ENCODE results near the gene AR.

The AR gene

GRCh38 chrX:67777148-67777547 is 233.3 kb downstream of the AR start:
- Histone ChIP-seq H4K20me1 (ENCODE audit: insufficient read depth, low read length, poor library complexity, severe bottlenecking) (no peaks in the 10 kb centered on the region), H3K9ac (ENCODE audit: low read depth, low read length, poor library complexity, severe bottlenecking) (no peak overlapping the region), H3K9me3 (ENCODE audit: insufficient read depth, low read depth, low read length) (no peaks in the 10 kb centered on the region), H3K4me1 (ENCODE audit: insufficient read depth, low read length, poor library complexity, severe bottlenecking) (no peaks in the 10 kb centered on the region), H3K36me3 (ENCODE audit: insufficient read depth, low read length) (no peaks in the 10 kb centered on the region), H3K27me3 (ENCODE audit: insufficient read depth, low read length, poor library complexity, severe bottlenecking) (no peaks in the 10 kb centered on the region), H2AFZ (ENCODE audit: low read length) (no peak overlapping the region), H3F3A (ENCODE audit: low read depth) (no peaks in the 10 kb centered on the region), H3K4me3 (ENCODE audit: low read length, poor library complexity, severe bottlenecking) (no peak overlapping the region), H3K79me2 (ENCODE audit: insufficient read depth, low read length) (no peaks in the 10 kb centered on the region), H3K9me2 (replicated peaks; ENCODE audit: low read depth, low read length) (no peaks in the 10 kb centered on the region), H3K4me2 (ENCODE audit: low read depth, low read length, poor library complexity, severe bottlenecking) (no peak overlapping the region)
- TF ChIP-seq CTCF (conservative IDR thresholded peaks at IDR 0.05; ENCODE audit: low read length), result no peak

GRCh38 chrX:67779099-67779498 is 235.3 kb downstream of the AR start:
- Histone ChIP-seq H3K4me2 (ENCODE audit: low read depth, low read length, poor library complexity, severe bottlenecking) (no peak overlapping the region), H3F3A (ENCODE audit: low read depth) (no peaks in the 10 kb centered on the region), H4K20me1 (ENCODE audit: insufficient read depth, low read length, poor library complexity, severe bottlenecking) (no peaks in the 10 kb centered on the region), H3K36me3 (ENCODE audit: insufficient read depth, low read length) (no peaks in the 10 kb centered on the region), H3K9ac (ENCODE audit: low read depth, low read length, poor library complexity, severe bottlenecking) (no peak overlapping the region), H3K9me3 (ENCODE audit: insufficient read depth, low read depth, low read length) (no peaks in the 10 kb centered on the region), H3K4me1 (ENCODE audit: insufficient read depth, low read length, poor library complexity, severe bottlenecking) (no peaks in the 10 kb centered on the region), H2AFZ (ENCODE audit: low read length) (no peak overlapping the region), H3K9me2 (replicated peaks; ENCODE audit: low read depth, low read length) (no peaks in the 10 kb centered on the region), H3K27me3 (ENCODE audit: insufficient read depth, low read length, poor library complexity, severe bottlenecking) (no peaks in the 10 kb centered on the region), H3K4me3 (ENCODE audit: low read length, poor library complexity, severe bottlenecking) (no peak overlapping the region), H3K79me2 (ENCODE audit: insufficient read depth, low read length) (no peaks in the 10 kb centered on the region)
- TF ChIP-seq CTCF (conservative IDR thresholded peaks at IDR 0.05; ENCODE audit: low read length), result no peak
- no peak for TF ChIP-seq EZH2phosphoT487 (IDR thresholded peaks at IDR 0.05; ENCODE audit: borderline replicate concordance)

Data from Loucy (cell line).